ENCODE measurements around the gene RAI14.
A peak's percentile ranks its signal among the peaks of the same experiment; 100 is the strongest.
"Not testable (repeated sequence)": the region's sequence is repeated elsewhere in the genome, so short reads cannot be mapped to it uniquely, and the experiment has no call there.

The RAI14 gene

GRCh38 chr5:34697308-34698108, 41.4 kb downstream of the RAI14 start:
- DNase-seq (ENCODE audit: low read depth, low spot score) = no peak
- no peak overlapping the region for H3K27ac ChIP-seq

- no peak overlapping the region for H3K27ac ChIP-seq
- no peak for DNase-seq (ENCODE audit: low read depth, low spot score)
Observed at GRCh38 chr5:34698109-34698419, 41.9 kb downstream of the RAI14 start.

GRCh38 chr5:34698754-34699153, 42.6 kb downstream of the RAI14 start:
- no peak for DNase-seq (ENCODE audit: low read depth, low spot score)
- H3K27ac ChIP-seq = no peak overlapping the region

- no peak for DNase-seq (ENCODE audit: low read depth, low spot score)
- H3K27ac ChIP-seq = no peak overlapping the region
Observed at GRCh38 chr5:34699155-34700077, 43.3 kb downstream of the RAI14 start.

GRCh38 chr5:34700078-34700452, 43.9 kb downstream of the RAI14 start:
- H3K27ac ChIP-seq = no peak overlapping the region
- no peak for DNase-seq (ENCODE audit: low read depth, low spot score)

GRCh38 chr5:34701442-34701841, 45.3 kb downstream of the RAI14 start:
- not testable (repeated sequence) for DNase-seq (ENCODE audit: low read depth, low spot score)
- H3K27ac ChIP-seq = peak overlapping the region; percentile 20

GRCh38 chr5:34703767-34704713, 47.9 kb downstream of the RAI14 start:
- H3K27ac ChIP-seq = no peak overlapping the region

GRCh38 chr5:34706084-34706483, 50.0 kb downstream of the RAI14 start:
- DNase-seq (ENCODE audit: low read depth, low spot score) = no peak
- no peak overlapping the region for H3K27ac ChIP-seq

More at GRCh38 chr5:34703767-34704713, 47.9 kb downstream of the RAI14 start:
- no peak for DNase-seq (ENCODE audit: low read depth, low spot score)

- H3K27ac ChIP-seq = no peak overlapping the region
- no peak for DNase-seq (ENCODE audit: low read depth, low spot score)
Observed at GRCh38 chr5:34707451-34708107, 51.5 kb downstream of the RAI14 start.

- no peak overlapping the region for H3K27ac ChIP-seq
Observed at GRCh38 chr5:34708777-34709176, 52.6 kb downstream of the RAI14 start.

GRCh38 chr5:34709861-34710673, 53.9 kb downstream of the RAI14 start:
- no peak for DNase-seq (ENCODE audit: low read depth, low spot score)
- no peak overlapping the region for H3K27ac ChIP-seq

More at GRCh38 chr5:34708777-34709176, 52.6 kb downstream of the RAI14 start:
- no peak for DNase-seq (ENCODE audit: low read depth, low spot score)

GRCh38 chr5:34712565-34712964, 56.4 kb downstream of the RAI14 start:
- no peak for DNase-seq (ENCODE audit: low read depth, low spot score)
- H3K27ac ChIP-seq = no peak overlapping the region

GRCh38 chr5:34715711-34716110, 59.6 kb downstream of the RAI14 start:
- H3K27ac ChIP-seq = no peak overlapping the region
- DNase-seq (ENCODE audit: low read depth, low spot score) = no peak

GRCh38 chr5:34716986-34717385, 60.9 kb downstream of the RAI14 start:
- no peak for DNase-seq (ENCODE audit: low read depth, low spot score)
- peak overlapping the region; percentile 1 for H3K27ac ChIP-seq

GRCh38 chr5:34717426-34718327, 61.5 kb downstream of the RAI14 start:
- peak overlapping the region; percentile 1 for H3K27ac ChIP-seq
- DNase-seq (ENCODE audit: low read depth, low spot score) = no peak

GRCh38 chr5:34718516-34718915, 62.4 kb downstream of the RAI14 start:
- no peak for DNase-seq (ENCODE audit: low read depth, low spot score)
- no peak overlapping the region for H3K27ac ChIP-seq

GRCh38 chr5:34719029-34719428, 62.9 kb downstream of the RAI14 start:
- no peak for DNase-seq (ENCODE audit: low read depth, low spot score)
- no peak overlapping the region for H3K27ac ChIP-seq

- H3K27ac ChIP-seq = no peak overlapping the region
- DNase-seq (ENCODE audit: low read depth, low spot score) = no peak
Observed at GRCh38 chr5:34721327-34721726, 65.2 kb downstream of the RAI14 start.
